GM23338 (cell line): ENCODE data around the gene NDUFAF7.
"Not testable (repeated sequence)": the region's sequence is repeated elsewhere in the genome, so short reads cannot be mapped to it uniquely, and the experiment has no call there.

Experiments
- EZH2 ChIP-seq: fragments of 200-600 bp; sonication (generic); IDR thresholded peaks from one replicate; pipeline ENCODE4 v1.8.0; 2017; ENCODE audit warnings: antibody characterized with exemption, mild to moderate bottlenecking, low read depth; ENCODE audit not compliant: unreplicated experiment
- EZH2phosphoT487 ChIP-seq: fragments of 200-600 bp; sonication (generic); IDR thresholded peaks from one replicate; pipeline ENCODE4 v1.8.1; 2018; ENCODE audit warnings: antibody characterized with exemption; ENCODE audit not compliant: unreplicated experiment
- TF ChIP-seq, protein P1 (sequence below), 2 experiments: fragments of 200-600 bp in 1 of 2; sonication (generic) in 1 of 2; conservative IDR thresholded peaks; 2 replicates each; pipeline versions ENCODE4 v1.5.1 to v1.6.1; 2016 to 2017; ENCODE audit warnings: antibody characterized with exemption in 2 of 2, low read depth in 2 of 2, mild to moderate bottlenecking in 2 of 2, moderate library complexity in 1 of 2

GRCh38 chr2:37225129-37225528 is 6.3 kb upstream of the NDUFAF7 start:
- TF ChIP-seq, protein P1, sequence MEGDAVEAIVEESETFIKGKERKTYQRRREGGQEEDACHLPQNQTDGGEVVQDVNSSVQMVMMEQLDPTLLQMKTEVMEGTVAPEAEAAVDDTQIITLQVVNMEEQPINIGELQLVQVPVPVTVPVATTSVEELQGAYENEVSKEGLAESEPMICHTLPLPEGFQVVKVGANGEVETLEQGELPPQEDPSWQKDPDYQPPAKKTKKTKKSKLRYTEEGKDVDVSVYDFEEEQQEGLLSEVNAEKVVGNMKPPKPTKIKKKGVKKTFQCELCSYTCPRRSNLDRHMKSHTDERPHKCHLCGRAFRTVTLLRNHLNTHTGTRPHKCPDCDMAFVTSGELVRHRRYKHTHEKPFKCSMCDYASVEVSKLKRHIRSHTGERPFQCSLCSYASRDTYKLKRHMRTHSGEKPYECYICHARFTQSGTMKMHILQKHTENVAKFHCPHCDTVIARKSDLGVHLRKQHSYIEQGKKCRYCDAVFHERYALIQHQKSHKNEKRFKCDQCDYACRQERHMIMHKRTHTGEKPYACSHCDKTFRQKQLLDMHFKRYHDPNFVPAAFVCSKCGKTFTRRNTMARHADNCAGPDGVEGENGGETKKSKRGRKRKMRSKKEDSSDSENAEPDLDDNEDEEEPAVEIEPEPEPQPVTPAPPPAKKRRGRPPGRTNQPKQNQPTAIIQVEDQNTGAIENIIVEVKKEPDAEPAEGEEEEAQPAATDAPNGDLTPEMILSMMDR (conservative IDR thresholded peaks at IDR 0.05; ENCODE audit: low read depth in 2 of 2), result not testable (repeated sequence)
- not testable (repeated sequence) for TF ChIP-seq EZH2, EZH2phosphoT487
